A673 (cell line): ENCODE results near the gene NMRAL1.

Experiments
- CTCF ChIP-seq: fragments of 300-800, 200-600 bp; sonication (generic); conservative IDR thresholded peaks from 2 replicates; pipeline ENCODE4 v1.5.1; 2017; ENCODE audit warnings: low read depth, mild to moderate bottlenecking, antibody characterized with exemption, low read length, moderate library complexity, mixed read lengths
- EZH2 ChIP-seq: fragments of 200-600 bp; sonication (generic); IDR thresholded peaks from 2 replicates; pipeline ENCODE4 v1.6.1; 2017; ENCODE audit warnings: borderline replicate concordance, low read depth, mild to moderate bottlenecking, mixed read lengths, antibody characterized with exemption, low read length; ENCODE audit not compliant: poor library complexity, severe bottlenecking

- TF ChIP-seq CTCF, result no peak
- no peak for TF ChIP-seq EZH2
These were observed 13.0 kb downstream of the NMRAL1 start for GRCh38 chr16:4461250-4462085.
